HepG2 (cell line): ENCODE data around the gene CHKA. TPM values are rescaled to one million over a fixed set of nuclear protein-coding genes. Genes with fewer than 3 reads are reported as not detected.
A peak's percentile ranks its signal among the peaks of the same experiment; 100 is the strongest.

Experiments used
- ARNTL ChIP-seq: sonication (generic); formaldehyde crosslinking; IDR thresholded peaks from 2 replicates; pipeline ENCODE4 v1.4.0; 2020; ENCODE audit warnings: mild to moderate bottlenecking, missing genetic modification reagents
- CREM ChIP-seq, 2 experiments: sonication (generic) in 1 of 2; formaldehyde crosslinking in 1 of 2; IDR thresholded peaks; 2 replicates each; pipeline versions ENCODE4 v1.4.0 to v1.6.1; 2016 to 2020; ENCODE audit warnings: antibody characterized with exemption in 1 of 2, mild to moderate bottlenecking in 1 of 2, missing genetic modification reagents in 1 of 2
- HDAC6 ChIP-seq: fragments of 200-600 bp; sonication (generic); IDR thresholded peaks from 2 replicates; pipeline ENCODE4 v1.7.0; 2017; ENCODE audit warnings: mild to moderate bottlenecking, antibody characterized with exemption, low read length, low read depth
- HNRNPK ChIP-seq: fragments of 200-400 bp; formaldehyde crosslinking; IDR thresholded peaks from 2 replicates; pipeline ENCODE4 v1.6.1; 2018; ENCODE audit warnings: low read length, low read depth, moderate library complexity, mild to moderate bottlenecking; ENCODE audit not compliant: poor library complexity, severe bottlenecking
- SAP130 ChIP-seq: IDR thresholded peaks from 2 replicates; pipeline ENCODE4 v1.6.1; 2016; ENCODE audit warnings: low read depth
- SMAD3 ChIP-seq: sonication (generic); formaldehyde crosslinking; IDR thresholded peaks from 2 replicates; pipeline ENCODE4 v1.4.0; 2020; ENCODE audit warnings: missing genetic modification reagents
- SMAD9 ChIP-seq: sonication (generic); formaldehyde crosslinking; IDR thresholded peaks from 2 replicates; pipeline ENCODE4 v1.5.1; 2020; ENCODE audit warnings: mild to moderate bottlenecking, missing genetic modification reagents
- SOX6 ChIP-seq, 2 experiments: fragments of 450-650 bp in 1 of 2; sonication (generic) in 1 of 2; formaldehyde crosslinking in 1 of 2; IDR thresholded peaks; 2 replicates each; pipeline versions ENCODE4 v1.4.0 to v1.6.1; 2017 to 2020; ENCODE audit warnings: antibody characterized with exemption in 1 of 2, mild to moderate bottlenecking in 1 of 2, missing genetic modification reagents in 1 of 2
- ZFP36L1 ChIP-seq: sonication (generic); formaldehyde crosslinking; IDR thresholded peaks from 2 replicates; pipeline ENCODE4 v1.8.0; 2022; ENCODE audit warnings: mild to moderate bottlenecking, missing genetic modification reagents, moderate library complexity
- ZNF121 ChIP-seq: sonication (generic); formaldehyde crosslinking; IDR thresholded peaks from 2 replicates; pipeline ENCODE4 v1.5.0; 2020; ENCODE audit warnings: mild to moderate bottlenecking, missing genetic modification reagents
- ZNF34 ChIP-seq: sonication (generic); formaldehyde crosslinking; IDR thresholded peaks from 2 replicates; pipeline ENCODE4 v1.4.0; 2020; ENCODE audit warnings: mild to moderate bottlenecking, missing genetic modification reagents, borderline replicate concordance
- ZNF674 ChIP-seq: sonication (generic); formaldehyde crosslinking; IDR thresholded peaks from 2 replicates; pipeline ENCODE4 v1.5.0; 2020; ENCODE audit warnings: low read depth, mild to moderate bottlenecking, missing genetic modification reagents
- ZNF720 ChIP-seq: sonication (generic); formaldehyde crosslinking; IDR thresholded peaks from 2 replicates; pipeline ENCODE4 v1.4.0; 2020; ENCODE audit warnings: missing genetic modification reagents
- ZSCAN29 ChIP-seq: sonication (generic); formaldehyde crosslinking; conservative IDR thresholded peaks from 2 replicates; pipeline ENCODE4 v1.4.0; 2020; ENCODE audit warnings: mild to moderate bottlenecking, missing genetic modification reagents
- polyA plus RNA-seq, 8 experiments: library from polyadenylated mRNA; depleted of rRNA in 3 of 8; stranded (reverse) in 7 of 8; unstranded in 1 of 8; fragments of >200 nt; fragmentation: Illumina TruSeq in 4 of 8; extraction: Trizol in 4 of 8; gene quantifications; 2 replicates each; pipeline versions ENCODE4 v1.2.1 to v1.2.3, GENCODE V29; 2011 to 2016; ENCODE audit warnings: low read depth in 4 of 8, missing spikeins in 1 of 8, mixed read lengths in 1 of 8; ENCODE audit not compliant: insufficient read depth in 1 of 8
- total RNA-seq, 5 experiments: library from RNA; depleted of rRNA; stranded (reverse); fragments of >200 nt; fragmentation: Illumina TruSeq; extraction: Trizol; gene quantifications; 2 replicates each; pipeline ENCODE4 v1.2.3, GENCODE V29; 2016; ENCODE audit warnings: low read depth in 1 of 5
- TF ChIP-seq, protein P1 (sequence below): sonication (generic); formaldehyde crosslinking; IDR thresholded peaks from 2 replicates; pipeline ENCODE4 v1.4.0; 2020; ENCODE audit warnings: mild to moderate bottlenecking, low read depth, missing genetic modification reagents
- TF ChIP-seq, protein P2 (sequence below): IDR thresholded peaks from 2 replicates; pipeline ENCODE4 v1.6.1; 2016; ENCODE audit warnings: mild to moderate bottlenecking
- TF ChIP-seq, protein P3 (sequence below): sonication (generic); formaldehyde crosslinking; IDR thresholded peaks from 2 replicates; pipeline ENCODE4 v1.4.0; 2020; ENCODE audit warnings: missing genetic modification reagents
- TF ChIP-seq, protein P4 (sequence below): sonication (generic); formaldehyde crosslinking; IDR thresholded peaks from 2 replicates; pipeline ENCODE4 v1.4.0; 2020; ENCODE audit warnings: mild to moderate bottlenecking, missing genetic modification reagents

The CHKA gene
- total and polyA plus RNA-seq, 2 of the 13 experiments (the other 11 are each of a cell fraction or from before 2014, with no cell fraction given) = 71.6 to 92.7 TPM

- no peak for TF ChIP-seq ZSCAN29 (CRISPR knock-in tag)
- TF ChIP-seq, protein P1, sequence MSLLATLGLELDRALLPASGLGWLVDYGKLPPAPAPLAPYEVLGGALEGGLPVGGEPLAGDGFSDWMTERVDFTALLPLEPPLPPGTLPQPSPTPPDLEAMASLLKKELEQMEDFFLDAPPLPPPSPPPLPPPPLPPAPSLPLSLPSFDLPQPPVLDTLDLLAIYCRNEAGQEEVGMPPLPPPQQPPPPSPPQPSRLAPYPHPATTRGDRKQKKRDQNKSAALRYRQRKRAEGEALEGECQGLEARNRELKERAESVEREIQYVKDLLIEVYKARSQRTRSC (CRISPR knock-in tag) = no peak; the same call in 1 of the 2 replicates
- TF ChIP-seq ARNTL (CRISPR knock-in tag) = no peak
- peak; percentile 72 for TF ChIP-seq CREM (IDR thresholded peaks at IDR 0.05)
- TF ChIP-seq CREM (CRISPR knock-in tag; IDR thresholded peaks at IDR 0.05) = no peak
- TF ChIP-seq HDAC6 = no peak
- 0 out of 2 replicates have a peak, but pooled peaks have one; percentile 8 for TF ChIP-seq ZNF121 (CRISPR knock-in tag)
- peak; percentile 84 for TF ChIP-seq SAP130 (CRISPR knock-in tag)
- no peak for TF ChIP-seq HNRNPK
- TF ChIP-seq ZNF34 (CRISPR knock-in tag) = no peak
- TF ChIP-seq ZFP36L1 (CRISPR knock-in tag) = no peak
- TF ChIP-seq SMAD9 (CRISPR knock-in tag) = no peak
- TF ChIP-seq ZNF720 (CRISPR knock-in tag) = no peak
- TF ChIP-seq, protein P2, sequence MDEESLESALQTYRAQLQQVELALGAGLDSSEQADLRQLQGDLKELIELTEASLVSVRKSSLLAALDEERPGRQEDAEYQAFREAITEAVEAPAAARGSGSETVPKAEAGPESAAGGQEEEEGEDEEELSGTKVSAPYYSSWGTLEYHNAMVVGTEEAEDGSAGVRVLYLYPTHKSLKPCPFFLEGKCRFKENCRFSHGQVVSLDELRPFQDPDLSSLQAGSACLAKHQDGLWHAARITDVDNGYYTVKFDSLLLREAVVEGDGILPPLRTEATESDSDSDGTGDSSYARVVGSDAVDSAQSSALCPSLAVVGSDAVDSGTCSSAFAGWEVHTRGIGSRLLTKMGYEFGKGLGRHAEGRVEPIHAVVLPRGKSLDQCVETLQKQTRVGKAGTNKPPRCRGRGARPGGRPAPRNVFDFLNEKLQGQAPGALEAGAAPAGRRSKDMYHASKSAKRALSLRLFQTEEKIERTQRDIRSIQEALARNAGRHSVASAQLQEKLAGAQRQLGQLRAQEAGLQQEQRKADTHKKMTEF (CRISPR knock-in tag) = peak; percentile 59; the same call in 1 of the 2 replicates
- TF ChIP-seq, protein P3, sequence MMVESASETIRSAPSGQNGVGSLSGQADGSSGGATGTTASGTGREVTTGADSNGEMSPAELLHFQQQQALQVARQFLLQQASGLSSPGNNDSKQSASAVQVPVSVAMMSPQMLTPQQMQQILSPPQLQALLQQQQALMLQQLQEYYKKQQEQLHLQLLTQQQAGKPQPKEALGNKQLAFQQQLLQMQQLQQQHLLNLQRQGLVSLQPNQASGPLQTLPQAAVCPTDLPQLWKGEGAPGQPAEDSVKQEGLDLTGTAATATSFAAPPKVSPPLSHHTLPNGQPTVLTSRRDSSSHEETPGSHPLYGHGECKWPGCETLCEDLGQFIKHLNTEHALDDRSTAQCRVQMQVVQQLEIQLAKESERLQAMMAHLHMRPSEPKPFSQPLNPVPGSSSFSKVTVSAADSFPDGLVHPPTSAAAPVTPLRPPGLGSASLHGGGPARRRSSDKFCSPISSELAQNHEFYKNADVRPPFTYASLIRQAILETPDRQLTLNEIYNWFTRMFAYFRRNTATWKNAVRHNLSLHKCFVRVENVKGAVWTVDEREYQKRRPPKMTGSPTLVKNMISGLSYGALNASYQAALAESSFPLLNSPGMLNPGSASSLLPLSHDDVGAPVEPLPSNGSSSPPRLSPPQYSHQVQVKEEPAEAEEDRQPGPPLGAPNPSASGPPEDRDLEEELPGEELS (CRISPR knock-in tag) = no peak
- no peak for TF ChIP-seq SOX6 (IDR thresholded peaks at IDR 0.05)
- peak; percentile 38; the same call in 1 of the 2 replicates for TF ChIP-seq SOX6 (CRISPR knock-in tag; IDR thresholded peaks at IDR 0.05)
- no peak for TF ChIP-seq SMAD3 (CRISPR knock-in tag)
- no peak for TF ChIP-seq ZNF674 (CRISPR knock-in tag)
- TF ChIP-seq, protein P4, sequence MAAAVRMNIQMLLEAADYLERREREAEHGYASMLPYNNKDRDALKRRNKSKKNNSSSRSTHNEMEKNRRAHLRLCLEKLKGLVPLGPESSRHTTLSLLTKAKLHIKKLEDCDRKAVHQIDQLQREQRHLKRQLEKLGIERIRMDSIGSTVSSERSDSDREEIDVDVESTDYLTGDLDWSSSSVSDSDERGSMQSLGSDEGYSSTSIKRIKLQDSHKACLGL (CRISPR knock-in tag) = 0 out of 2 replicates have a peak, but pooled peaks have one; percentile 25
Measured at GRCh38 chr11:68030318-68031143, 90.7 kb downstream of the CHKA start, which contains the start of gene NDUFS8 (continued).
